GM08714 (cell line): Measurements from ENCODE around the gene KCNH6.

Experiments used
- H3K4me3 ChIP-seq: fragments of 200-500 bp; sonication (Bioruptor generic); 2 replicates; pipeline ENCODE4 v1.5.1; 2014; ENCODE audit warnings: mild to moderate bottlenecking, low read length, inconsistent platforms
- ZNF274 ChIP-seq: IDR thresholded peaks from 2 replicates; pipeline ENCODE4 v1.6.1; 2012; ENCODE audit warnings: mild to moderate bottlenecking, low read depth, low read length

KCNH6 gene

GRCh38 chr17:63523253-63523855 lies at the start of gene KCNH6:
Gene KCNH6, plus strand, starts transcription at chr17:63523358. Its CDS starts 56 bp downstream, at chr17:63523414.
- TF ChIP-seq ZNF274: no peak
- no peak within 1 kb of the TSS for H3K4me3 ChIP-seq

DNA sequence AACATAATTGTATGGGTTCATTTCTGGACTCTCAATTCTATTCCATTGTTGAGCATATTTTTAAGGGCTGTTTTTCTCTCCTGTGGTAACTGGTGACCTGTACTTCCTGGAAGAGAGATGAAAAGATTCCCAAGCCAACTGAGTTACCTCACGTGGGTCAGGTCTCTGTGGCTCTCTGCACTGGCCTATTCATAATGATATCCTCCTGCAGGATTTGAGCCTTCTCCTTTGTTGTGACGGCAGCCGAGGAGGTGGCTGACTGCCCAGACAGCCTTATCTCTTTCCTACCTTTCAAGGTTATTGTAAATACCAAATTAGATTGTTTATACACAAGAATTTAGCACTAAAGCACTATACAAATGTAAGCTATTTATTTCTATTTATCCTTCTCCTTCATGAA lies 49.0 kb upstream of the KCNH6 start:
- no peak overlapping the region for H3K4me3 ChIP-seq
- TF ChIP-seq ZNF274: no peak

- TF ChIP-seq ZNF274: no peak
- H3K4me3 ChIP-seq: no peak overlapping the region
Measured at GRCh38 chr17:63474586-63475460, 48.3 kb upstream of the KCNH6 start.

DNA sequence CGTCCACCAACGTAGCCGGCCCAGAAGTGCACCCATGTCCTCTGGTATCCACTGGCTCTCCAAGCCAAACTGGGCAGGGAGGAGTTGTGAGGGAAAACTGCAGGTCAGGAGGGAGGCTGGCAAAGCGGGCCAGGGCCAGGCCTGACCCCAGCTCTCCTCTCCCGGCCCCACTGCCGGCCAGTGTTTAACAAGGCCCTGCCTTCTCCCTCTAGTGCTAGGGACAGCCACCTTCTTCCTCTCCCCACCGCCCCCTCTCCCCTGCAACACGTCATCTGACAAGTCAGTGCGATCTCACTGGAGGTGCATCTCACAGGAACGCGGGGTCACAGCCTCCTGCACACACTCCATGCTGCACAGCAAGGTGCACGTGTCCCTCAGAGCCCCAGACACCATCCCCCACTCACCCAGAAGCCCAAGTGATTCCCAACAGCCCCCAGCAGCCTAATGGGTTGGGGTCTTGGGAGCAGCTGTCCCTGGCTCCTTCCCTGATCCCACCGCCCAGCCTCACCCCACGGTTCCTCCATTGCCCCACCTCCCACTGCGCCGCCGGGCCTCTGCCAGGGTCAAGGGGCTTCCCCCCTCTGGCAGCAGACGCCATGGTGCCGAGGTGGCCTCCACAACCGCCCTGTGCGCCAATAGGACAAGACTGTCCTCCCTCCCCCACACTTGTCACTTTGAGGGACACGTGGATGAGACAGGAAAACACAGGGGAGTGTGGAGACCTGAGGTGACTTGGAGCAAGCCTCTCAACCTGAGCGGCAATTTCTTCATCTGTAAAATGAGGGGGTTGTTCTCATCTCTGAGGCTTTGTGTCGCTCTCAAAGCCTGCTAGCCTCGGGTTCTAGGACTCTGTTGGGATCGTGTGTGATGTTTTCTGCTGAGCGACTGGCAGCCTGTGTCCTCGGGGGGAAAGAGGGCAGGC lies 47.4 kb upstream of the KCNH6 start:
- TF ChIP-seq ZNF274: no peak
- no peak overlapping the region for H3K4me3 ChIP-seq

DNA sequence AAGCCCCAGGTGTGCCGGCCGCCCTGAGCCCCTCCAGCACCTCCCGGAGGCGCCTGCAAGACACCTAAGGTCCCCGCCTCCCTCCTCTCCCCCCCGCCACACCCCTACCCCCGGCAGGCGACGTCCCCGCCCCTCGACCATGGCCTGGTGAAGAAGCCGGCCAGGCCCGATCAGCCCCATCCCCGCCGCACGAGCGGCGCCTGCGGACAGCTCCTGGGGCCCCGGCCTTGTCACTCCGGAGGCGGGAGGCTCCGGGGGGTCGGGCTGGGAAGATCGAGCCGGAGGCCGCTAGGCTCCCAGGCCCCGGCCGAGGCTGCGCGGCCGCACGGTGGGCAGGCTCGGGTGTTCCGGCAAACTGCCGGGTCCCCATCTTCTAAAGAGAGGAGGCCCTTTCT lies 46.7 kb upstream of the KCNH6 start:
- peak overlapping the region; percentile 21; the same call in 1 of the 2 replicates for H3K4me3 ChIP-seq
- no peak for TF ChIP-seq ZNF274

DNA sequence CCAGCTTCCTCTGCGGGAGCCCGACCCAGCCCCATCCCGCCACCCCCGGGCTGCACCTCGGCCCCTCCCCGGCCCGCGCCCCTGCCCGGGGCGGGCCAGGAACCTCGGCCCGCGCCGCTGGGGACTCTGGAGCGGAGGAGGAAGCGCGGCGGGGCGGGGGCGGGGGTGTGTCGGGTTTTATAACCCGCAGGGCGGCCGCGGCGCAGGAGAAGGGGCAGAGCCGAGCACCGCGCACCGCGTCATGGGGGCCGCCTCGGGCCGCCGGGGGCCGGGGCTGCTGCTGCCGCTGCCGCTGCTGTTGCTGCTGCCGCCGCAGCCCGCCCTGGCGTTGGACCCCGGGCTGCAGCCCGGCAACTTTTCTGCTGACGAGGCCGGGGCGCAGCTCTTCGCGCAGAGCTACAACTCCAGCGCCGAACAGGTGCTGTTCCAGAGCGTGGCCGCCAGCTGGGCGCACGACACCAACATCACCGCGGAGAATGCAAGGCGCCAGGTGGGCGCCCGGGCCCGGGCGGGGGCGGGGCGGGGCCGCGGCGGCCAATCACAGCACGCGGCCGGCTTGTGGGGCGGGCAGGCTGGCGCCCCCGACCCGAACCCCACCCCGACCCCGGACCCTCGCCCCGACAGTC lies 46.2 kb upstream of the KCNH6 start, which contains the start of gene ACE:
Gene ACE, plus strand, starts transcription at position 208 of the 626 bp plus-strand sequence. Its CDS starts 34 bp downstream, at position 242.
- no peak for TF ChIP-seq ZNF274
- H3K4me3 ChIP-seq: peak within 1 kb of the TSS; percentile 21; the same call in 1 of the 2 replicates

DNA sequence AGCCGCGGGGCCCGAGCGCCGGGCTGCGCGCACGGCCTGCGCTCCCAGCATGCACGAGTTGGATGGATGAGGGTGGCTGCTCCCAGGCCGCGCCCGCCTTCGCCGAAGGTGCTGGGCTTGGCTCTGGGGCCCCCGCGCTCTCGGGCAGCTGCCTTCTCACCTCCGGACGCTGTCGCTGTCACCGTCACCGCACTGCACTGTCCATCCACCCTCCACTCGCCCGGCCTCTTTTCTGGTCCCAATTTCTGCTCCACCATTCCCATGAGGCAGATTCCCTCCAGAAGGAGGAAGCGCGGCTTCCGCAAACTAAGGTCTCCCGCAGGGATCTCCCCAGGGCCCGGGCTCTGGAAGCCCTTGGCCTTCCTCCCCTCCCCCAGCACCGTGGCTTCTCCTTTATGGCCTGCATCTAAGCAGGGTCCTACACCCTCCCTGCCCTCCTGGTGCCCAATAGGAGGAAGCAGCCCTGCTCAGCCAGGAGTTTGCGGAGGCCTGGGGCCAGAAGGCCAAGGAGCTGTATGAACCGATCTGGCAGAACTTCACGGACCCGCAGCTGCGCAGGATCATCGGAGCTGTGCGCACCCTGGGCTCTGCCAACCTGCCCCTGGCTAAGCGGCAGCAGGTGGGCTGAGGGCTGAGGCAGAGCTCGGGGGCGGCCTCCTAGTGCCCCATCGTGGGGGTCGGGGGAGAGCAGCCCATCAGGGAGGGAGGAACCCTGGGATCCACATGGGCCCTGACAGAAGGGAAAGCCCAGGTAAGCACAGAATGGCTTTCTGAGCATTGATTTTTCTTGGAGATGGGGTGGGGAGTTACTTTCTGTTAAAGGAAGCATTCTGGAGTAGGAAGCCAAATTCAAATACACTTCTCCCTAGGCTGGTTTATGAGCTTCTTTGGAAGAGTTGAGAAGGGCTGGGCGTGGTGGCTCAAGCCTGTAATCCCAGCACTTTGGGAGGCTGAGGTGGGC lies 45.4 kb upstream of the KCNH6 start:
- TF ChIP-seq ZNF274: no peak
- H3K4me3 ChIP-seq: no peak overlapping the region

- no peak for TF ChIP-seq ZNF274
- H3K4me3 ChIP-seq: no peak overlapping the region
Measured at GRCh38 chr17:63478814-63479494, 44.2 kb upstream of the KCNH6 start.

- TF ChIP-seq ZNF274: no peak
Measured at GRCh38 chr17:63479495-63480184, 43.5 kb upstream of the KCNH6 start.

DNA sequence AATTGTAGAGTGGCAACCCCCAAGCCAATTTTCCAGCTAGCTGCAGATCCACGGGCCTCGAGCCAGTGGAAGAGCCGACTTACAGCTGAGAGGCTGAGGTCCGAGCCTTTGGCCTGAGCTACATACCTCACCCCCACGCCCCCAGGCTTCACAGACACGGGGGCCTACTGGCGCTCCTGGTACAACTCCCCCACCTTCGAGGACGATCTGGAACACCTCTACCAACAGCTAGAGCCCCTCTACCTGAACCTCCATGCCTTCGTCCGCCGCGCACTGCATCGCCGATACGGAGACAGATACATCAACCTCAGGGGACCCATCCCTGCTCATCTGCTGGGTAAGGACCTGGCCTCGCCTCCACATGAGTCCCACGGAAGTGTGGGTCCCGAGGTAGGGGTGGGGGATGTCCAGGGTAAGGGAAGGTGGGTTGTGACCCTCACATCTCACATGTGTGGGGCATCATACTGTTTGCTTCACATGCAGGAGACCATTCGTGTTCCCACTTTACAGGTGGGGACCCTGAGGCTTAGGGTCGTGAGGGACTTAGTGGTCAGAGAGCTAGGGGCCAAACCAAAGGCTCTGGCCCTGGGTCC lies 42.9 kb upstream of the KCNH6 start:
- TF ChIP-seq ZNF274: no peak
- H3K4me3 ChIP-seq: no peak overlapping the region

More at GRCh38 chr17:63479495-63480184, 43.5 kb upstream of the KCNH6 start:
- H3K4me3 ChIP-seq: no peak overlapping the region

DNA sequence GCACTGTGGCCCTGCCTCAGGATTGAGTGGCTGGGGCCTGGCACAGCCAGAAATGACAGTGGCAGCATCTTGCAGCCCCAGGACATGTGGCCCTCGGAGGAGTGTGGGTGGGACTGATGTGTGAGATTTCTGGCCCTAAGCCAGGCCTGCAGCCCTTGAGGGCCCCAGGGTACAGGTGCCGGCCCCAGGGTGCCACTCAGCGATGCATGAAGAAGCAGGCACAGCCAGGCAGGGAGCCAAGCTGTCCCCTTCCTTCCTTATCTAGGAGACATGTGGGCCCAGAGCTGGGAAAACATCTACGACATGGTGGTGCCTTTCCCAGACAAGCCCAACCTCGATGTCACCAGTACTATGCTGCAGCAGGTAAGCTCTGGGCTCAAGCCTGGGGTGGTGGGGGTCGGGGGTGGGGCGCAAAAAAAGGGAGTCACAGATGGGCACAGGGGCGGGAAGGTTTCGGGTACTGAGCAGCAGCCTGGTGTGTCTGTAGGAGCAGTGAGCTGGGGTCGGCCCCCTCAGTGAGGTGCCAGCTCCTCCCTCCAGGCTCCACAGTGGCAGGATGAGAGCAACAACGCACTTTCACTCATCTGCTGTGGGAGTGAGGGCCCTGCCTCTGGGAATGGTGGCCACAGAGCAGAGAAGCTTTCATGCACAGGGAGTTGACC lies 42.2 kb upstream of the KCNH6 start:
- TF ChIP-seq ZNF274: no peak
- no peak overlapping the region for H3K4me3 ChIP-seq
